Forelimb muscle (tissue), 1 donor: ENCODE data around the gene GNG3. TPM values are rescaled to one million over a fixed set of nuclear protein-coding genes. Genes with fewer than 3 reads are reported as not detected.
A peak's percentile ranks its signal among the peaks of the same experiment; 100 is the strongest.
"Not testable (repeated sequence)": the region's sequence is repeated elsewhere in the genome, so short reads cannot be mapped to it uniquely, and the experiment has no call there.

Experiments
- DNase-seq: peaks from one replicate; pipeline ENCODE4 v3.0.0-alpha.2; 2013; ENCODE audit warnings: low read depth
- polyA plus RNA-seq: library from polyadenylated mRNA; unstranded; fragments of 120-200 nt; gene quantifications from one replicate; pipeline ENCODE4 v1.2.1, GENCODE V29; 2013; ENCODE audit not compliant: insufficient read length

Gene GNG3
- 0.68 TPM for polyA plus RNA-seq

GRCh38 chr11:62707277-62707861 lies at the start of gene GNG3, which contains the start of gene BSCL2:
Gene GNG3 (plus strand): TSS chr11:62707676. CDS start chr11:62708296, 620 bp downstream.
Gene BSCL2 (minus strand): TSS chr11:62707424. CDS start chr11:62707195, 229 bp downstream.
- DNase-seq = no peak

- no peak for DNase-seq
These were observed 42.9 kb upstream of the GNG3 start for GRCh38 chr11:62664405-62665074.

DNA sequence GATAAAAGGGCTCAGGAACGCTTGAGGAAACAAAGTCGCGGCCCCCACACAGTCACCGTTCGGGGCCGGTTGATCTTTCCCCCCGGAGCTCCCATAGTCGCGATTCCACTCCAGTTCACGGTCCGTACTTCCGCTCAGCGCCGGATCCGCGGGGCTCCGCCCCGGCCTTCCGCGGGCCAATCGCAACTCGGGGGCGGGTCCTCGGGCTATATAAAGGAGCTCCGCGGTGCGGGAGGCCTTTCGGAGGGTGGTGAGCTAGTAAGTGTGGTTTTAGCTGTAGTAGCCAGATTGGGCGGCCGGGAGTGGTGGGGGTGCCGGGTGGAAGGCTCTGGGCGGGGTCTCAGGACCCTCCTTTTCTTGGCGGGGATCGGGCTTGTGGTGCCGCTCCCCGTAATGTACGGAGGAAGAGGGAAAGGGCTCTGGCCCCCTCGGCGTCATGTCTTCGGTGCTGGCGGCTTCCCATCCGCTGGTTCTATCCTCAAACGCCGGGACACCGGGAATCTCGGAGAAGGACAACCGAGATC lies 42.3 kb upstream of the GNG3 start, which contains the start of the genes C11orf98 and CSKMT:
Gene C11orf98 (minus strand): TSS at position 136 of the 524 bp plus-strand sequence. CDS start 41 bp downstream, at position 95.
Gene CSKMT (plus strand): TSS at position 238 of the 524 bp plus-strand sequence. CDS start 568 bp downstream, outside the sequence.
- peak; percentile 84 for DNase-seq

DNA sequence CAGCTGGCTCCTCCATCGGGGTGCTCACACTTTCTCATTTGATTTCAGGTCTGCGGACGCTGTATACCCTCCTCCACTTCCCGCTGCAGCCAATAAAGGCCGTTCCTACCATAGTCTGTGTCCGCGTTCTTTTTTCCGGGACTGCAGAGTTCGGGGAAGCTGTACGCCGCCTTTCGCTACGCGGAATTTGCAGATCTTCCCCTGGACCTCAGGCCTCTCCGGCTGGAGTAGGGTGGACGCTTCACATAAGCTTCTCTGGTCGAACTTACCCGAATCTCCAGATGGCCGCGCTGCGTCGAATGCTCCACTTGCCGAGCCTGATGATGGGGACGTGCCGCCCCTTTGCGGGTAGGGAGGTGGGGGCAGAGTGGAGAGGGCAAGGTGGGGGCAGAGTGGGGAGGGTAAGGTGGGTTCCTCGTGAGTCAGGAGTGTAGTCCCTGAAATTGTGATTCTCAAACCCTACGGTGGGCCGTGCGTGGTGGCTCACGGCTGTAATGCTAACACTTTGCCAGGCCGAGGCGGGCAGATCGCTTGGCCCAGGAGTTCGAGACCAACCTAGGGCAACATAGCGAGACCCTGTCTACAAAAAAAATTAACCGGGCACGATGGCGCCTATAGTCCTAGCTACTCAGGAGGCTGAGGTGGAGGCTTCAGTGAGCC lies 41.7 kb upstream of the GNG3 start:
- no peak for DNase-seq

GRCh38 chr11:62666259-62666926 lies 41.1 kb upstream of the GNG3 start:
- DNase-seq = no peak

GRCh38 chr11:62667460-62667859 lies 40.0 kb upstream of the GNG3 start:
- no peak for DNase-seq

- DNase-seq = no peak
These were observed 37.9 kb upstream of the GNG3 start for GRCh38 chr11:62669420-62670161.

DNA sequence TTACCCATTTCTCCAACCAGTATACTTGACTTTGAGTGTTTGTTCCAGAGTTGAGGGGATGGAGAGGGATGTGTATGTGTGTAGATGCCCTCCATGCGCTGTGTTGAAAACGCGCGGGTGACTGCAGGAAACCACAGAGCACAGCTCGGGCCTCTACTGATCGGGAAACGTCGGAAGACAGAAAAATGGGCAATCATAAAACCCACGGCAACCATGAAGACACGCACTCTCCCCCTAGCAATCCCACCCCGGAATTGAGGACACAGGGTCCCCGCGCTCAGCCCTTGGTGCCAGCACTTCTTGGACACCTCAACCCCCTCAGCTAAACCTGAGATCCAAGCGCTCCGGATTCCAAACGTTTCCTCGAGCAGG lies 36.3 kb upstream of the GNG3 start:
- DNase-seq = no peak

- peak; percentile 54 for DNase-seq
These were observed 35.7 kb upstream of the GNG3 start, which contains the start of the genes LBHD1 and UQCC3 for GRCh38 chr11:62671608-62672389. Gene LBHD1 (minus strand): TSS chr11:62672267. CDS start chr11:62670031, 2,236 bp downstream. Gene UQCC3 (plus strand): TSS chr11:62671673. CDS start chr11:62671746, 73 bp downstream.

DNA sequence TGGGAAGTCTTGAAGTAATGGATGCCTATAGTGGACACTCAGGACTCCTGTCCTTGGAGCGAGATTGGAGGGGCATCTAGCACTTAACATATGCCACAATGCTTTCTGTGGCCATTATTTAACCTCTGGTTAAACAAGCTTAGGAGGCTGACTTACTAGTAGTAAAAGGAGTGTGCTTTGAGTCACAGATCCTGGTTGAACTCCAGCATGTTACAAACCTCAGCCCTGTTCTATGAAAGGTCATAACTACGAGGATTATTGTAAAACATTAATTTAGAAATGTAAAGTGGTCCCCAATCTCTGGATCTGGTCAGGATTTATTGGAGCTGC lies 34.3 kb upstream of the GNG3 start:
- DNase-seq = no peak

- DNase-seq = not testable (repeated sequence)
These were observed 32.1 kb upstream of the GNG3 start for GRCh38 chr11:62675415-62675814.

- DNase-seq = no peak
These were observed 30.8 kb upstream of the GNG3 start for GRCh38 chr11:62676698-62677097.

DNA sequence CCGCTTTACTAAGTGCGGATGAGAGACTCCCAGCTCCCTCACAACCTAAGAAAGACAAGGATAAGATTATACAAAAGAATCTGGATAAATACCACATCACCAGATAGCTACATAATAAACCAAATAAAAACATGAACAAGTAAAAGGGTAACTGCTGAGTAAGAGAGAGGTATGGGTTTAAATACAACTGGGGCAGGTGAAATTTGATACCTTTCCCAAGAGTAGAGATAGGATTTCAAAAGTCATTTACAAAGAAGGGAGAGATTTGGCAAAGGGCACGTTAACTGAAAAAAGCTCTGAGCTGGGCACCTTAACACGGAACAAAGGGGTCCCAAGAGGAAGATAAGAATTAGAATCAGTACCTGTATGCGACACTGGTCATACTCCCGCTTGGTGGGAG lies 30.3 kb upstream of the GNG3 start:
- no peak for DNase-seq

DNA sequence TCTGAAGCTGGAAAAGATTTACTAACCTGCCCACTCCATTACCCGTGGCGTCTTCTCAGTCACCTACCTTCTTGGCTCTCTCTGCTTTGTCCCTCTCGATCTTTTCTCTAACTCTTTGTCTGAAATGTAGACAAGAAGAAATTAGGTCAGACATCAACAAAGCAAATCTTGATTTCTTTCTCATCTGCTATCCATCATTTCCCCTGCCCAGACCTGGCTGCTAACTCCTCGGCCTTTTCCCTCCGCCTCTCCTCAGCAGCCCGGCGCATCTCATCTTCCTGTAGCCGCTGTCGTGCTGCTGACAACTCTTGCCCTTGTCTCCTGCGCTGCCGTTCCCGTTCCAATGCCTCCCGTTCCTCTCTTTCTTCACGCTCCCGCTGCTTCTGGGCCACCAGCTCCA lies 29.8 kb upstream of the GNG3 start:
- no peak for DNase-seq

DNA sequence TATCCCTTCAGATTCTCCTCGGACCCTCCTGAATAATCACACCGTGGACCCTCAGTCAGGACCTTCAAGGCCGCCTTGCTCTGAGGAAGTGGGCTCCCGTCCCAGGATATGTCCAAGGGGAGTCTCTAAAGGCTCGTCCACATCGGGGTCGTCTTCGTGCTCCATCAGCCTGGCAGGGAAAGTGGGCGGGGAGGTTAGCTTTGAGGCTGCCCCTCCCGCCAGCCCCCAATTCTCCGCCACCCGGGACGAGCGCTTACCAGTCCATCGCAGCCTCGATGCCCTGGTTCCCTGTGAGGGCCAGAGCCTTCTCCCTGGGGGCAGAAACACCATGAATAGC lies 29.1 kb upstream of the GNG3 start:
- DNase-seq = no peak

DNA sequence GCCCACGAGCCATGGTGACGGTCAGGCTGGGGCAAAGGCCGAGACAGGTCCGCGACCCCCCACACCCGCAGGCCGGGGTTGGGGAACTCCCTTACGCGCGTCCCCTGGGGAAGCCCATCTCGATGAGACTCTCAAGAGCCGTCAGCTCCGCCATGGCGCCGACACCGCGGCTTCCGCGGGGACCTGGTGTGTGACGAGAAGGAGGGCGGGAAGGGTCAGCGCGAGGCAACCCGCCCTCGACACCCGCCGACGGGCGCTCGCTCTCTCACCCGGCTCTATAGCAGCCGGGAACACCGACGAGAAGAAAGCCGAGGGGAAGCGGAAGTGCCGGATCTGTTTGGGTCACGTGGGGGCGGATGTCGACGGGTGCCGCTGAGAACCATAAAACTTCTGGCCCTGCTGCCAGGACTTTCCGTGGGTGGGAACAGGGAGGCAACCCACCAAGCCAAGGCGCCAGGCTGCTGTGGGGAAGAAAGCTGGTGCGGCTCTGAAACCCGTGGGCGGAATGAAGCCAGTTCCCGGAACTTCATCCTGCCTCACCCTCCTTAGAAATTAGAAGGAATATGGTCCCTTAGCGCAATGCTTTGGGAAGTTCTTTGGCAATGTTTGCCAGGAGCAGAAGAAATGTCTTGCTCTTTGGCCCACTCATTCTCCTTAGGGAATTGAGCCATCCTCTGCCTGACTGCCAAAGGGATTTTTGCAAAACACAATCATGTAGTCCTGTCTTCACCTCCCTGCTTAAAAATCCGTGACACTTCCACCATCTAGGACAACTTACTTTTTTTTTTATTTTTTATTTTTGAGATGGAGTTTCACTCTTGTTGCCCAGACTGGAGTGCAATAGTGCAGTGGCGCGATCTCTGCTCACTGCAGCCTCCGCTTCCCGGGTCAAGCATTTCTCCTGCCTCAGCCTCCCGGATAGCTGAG lies 28.4 kb upstream of the GNG3 start, which contains the start of gene UBXN1:
Gene UBXN1 (minus strand): TSS at position 304 of the 927 bp plus-strand sequence. CDS start 150 bp downstream, at position 154.
- DNase-seq = peak; percentile 68

- no peak for DNase-seq
These were observed 26.6 kb upstream of the GNG3 start for GRCh38 chr11:62680825-62681240.

GRCh38 chr11:62682518-62682917 lies 25.0 kb upstream of the GNG3 start:
- no peak for DNase-seq
